HG03045 (cell line): Measurements from ENCODE around the gene FAM32A.

Experiments used
- ATAC-seq: cut with Tn5 transposase; IDR thresholded peaks from one replicate; pipeline ENCODE4 v1.9.1; 2021; ENCODE audit warnings: mild to moderate bottlenecking, moderate library complexity; ENCODE audit not compliant: unreplicated experiment

FAM32A gene

GRCh38 chr19:16185123-16185767 lies at the start of gene FAM32A:
Gene FAM32A, plus strand, starts transcription at chr19:16185410. Its CDS starts 33 bp downstream, at chr19:16185443.
- ATAC-seq = peak; percentile 90

DNA sequence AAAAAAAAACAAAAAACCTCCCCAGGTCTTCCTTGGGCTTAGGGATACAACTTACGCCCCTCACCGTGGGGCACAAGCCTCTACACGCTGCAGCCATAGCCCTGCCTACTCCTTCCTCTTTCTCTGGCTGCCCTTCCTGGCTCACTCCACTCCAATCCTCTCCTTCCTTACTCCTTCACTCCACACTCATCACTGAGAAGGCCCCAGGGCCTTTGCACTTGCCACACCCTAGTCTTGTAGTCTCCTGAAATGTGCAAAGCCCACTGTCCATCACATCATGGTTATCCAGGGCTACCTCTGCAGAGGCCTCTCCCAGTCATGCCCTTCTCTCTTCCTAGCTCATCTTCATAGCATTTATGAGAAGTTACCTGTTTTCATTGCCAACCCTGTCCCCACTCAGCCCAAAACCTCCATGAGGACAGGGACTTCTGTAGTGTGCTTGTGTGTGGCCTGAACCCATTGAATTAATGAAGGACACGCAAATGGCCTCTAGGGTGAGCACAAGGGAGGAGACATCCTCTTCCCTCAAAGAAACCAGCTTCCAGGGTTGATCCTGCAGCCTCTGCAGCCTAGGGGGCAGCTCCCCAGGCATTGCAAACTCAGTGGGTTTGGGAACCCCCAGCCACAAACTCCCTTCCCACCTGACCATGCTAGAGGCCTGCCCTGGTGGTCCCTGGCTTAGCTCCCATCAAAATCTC lies 49.6 kb upstream of the FAM32A start:
- ATAC-seq = no peak

GRCh38 chr19:16136185-16136999 lies 48.8 kb upstream of the FAM32A start:
- ATAC-seq = no peak

GRCh38 chr19:16139752-16140151 lies 45.5 kb upstream of the FAM32A start:
- no peak for ATAC-seq

GRCh38 chr19:16141043-16141442 lies 44.2 kb upstream of the FAM32A start:
- peak; percentile 35 for ATAC-seq

DNA sequence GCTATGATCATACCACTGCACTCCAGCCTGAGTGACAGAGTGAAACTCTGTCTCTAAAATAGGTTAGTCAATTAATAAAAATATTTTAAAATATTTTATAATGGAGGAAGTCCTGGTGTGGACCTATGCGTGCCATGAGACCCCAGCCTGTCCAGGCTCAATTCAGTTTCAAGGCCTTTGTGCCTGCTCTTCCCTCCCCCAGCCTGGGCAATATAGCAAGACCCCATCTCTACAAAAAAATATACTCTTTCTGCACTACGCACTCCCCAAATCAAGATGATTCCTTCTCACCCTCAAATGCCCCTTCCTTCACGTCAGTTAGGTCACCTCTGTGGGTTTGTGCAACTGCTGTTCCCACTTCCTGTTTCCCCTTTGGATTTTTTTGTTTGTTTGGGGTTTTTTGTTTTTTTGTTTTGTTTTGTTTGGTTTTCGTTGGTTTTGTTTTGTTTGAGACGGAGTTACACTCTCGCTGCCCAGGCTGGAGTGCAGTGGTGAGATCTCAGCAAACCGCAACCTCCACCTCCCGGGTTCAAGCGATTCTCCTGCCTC lies 43.1 kb upstream of the FAM32A start:
- no peak for ATAC-seq

DNA sequence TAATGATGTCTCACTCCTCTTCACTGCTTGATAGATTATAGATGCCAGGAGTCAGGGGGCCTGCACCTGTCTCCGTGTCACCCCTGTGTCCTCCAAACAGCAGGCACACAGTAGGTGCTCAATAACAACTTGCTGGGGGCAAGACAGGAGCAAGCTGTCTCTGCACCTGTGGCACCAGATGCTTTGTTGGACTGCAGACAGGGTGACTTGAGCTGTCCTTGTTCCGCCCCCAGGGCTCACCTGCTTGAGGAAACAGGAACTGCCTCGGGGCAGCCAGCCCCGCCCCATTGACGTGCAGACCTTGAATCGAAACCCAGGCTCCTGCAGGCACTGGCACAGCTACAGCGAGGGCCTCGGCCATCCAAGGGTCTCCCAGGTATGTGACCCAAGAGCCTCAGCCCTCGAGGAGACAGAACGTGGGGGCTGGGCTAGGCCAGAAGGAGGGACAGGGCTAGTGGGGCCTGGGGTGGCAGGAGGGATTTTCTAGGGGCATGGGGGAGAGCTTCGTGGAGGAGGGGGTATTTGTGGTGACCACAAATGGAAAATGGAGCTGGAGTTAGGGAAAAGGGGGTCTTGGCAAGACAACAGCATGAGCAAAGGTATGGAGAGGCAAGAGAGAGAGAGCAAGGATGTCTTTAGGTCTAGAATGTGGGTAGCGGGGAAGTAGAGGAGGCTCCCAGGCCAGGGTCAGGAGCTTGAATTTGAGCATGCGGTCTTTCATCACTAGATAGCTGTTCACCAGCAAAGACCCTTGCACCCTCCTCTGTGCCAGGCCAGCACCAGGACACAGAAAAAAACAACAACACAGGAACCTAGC lies 41.6 kb upstream of the FAM32A start, which contains the start of gene HSH2D:
HSH2D (plus strand) TSS at position 287 of the 817 bp plus-strand sequence. CDS start 5,066 bp downstream, outside the sequence.
- peak; percentile 51 for ATAC-seq

GRCh38 chr19:16144216-16144581 lies 41.0 kb upstream of the FAM32A start:
- no peak for ATAC-seq

- ATAC-seq = no peak
These were observed 39.1 kb upstream of the FAM32A start for GRCh38 chr19:16146112-16146511.

GRCh38 chr19:16148443-16149229 lies 36.6 kb upstream of the FAM32A start:
- ATAC-seq = no peak

DNA sequence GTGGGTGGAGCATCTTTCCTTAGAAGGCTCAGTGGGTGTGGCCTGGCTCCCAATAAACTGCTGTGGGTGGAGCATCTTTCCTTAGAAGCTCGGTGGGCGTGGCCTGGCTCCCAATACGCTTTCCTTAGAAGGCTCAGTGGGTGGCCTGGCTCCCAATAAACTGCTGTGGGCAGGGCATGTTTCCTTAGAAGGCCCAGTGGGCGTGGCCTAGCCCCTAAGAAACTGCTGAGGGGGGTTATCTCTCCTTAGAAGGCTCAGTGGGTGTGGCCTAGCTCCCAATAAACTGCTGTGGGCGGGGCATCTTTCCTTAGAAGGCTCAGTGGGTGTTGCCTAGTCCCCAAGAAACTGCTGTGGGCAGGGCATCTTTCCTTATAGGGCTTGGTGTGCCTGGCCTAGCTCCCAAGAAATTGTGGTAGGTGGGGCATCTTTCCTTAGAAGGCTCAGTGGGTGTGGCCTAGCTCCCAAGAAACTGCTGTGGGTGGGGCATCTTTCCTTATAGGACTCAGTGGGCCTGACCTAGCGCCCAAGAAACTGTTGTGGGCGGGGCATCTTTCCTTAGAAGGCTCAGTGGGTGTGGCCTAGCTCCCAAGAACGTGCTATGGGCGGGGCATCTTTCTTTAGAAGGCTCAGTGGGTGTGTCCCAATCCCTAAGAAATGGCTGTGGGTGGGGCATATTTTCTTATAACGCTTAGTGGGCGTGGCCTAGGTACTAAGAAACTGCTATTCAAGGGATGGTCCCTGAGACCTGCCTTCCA lies 31.5 kb upstream of the FAM32A start:
- no peak for ATAC-seq

- ATAC-seq = no peak
These were observed 30.7 kb upstream of the FAM32A start for GRCh38 chr19:16154557-16154956.

DNA sequence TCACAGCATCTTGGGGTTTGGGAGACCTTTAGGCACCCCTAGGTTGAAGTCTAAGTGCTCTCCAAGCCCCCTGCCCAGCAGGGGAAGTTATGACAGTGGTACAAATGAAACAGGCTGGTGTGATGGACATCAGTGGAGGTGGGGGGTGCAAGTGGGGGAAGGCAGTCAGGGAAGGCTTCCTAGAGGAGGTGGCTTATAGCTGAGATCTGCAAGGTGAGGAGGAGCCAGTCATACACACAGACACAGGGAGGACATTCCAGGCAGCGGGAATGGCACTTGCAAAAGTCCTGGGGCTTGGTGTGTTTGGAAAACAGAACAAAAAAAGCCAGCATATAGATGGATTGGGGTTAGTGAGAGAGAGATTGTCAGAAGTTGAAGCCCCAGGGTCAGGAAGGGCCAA lies 30.1 kb upstream of the FAM32A start:
- ATAC-seq = no peak

- no peak for ATAC-seq
These were observed 28.3 kb upstream of the FAM32A start for GRCh38 chr19:16156904-16157303.

DNA sequence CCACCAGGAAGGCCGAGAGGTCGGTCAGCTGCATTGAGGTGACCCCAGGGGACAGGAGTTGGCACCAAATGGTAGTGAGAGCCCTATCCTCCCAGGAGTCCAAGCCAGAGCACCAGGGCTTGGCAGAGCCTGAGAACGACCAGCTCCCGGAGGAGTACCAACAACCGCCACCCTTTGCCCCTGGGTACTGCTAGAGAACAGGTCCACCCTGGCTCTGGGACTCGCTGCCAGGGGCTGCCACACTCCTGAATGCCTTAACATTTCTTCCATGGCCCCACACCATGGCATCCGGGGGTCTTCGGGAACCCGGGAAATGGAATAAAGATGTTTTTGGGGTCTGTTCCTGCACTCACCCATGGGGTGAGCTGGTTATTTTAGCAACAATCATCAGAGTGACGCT lies 27.6 kb upstream of the FAM32A start:
- no peak for ATAC-seq

GRCh38 chr19:16159655-16160054 lies 25.6 kb upstream of the FAM32A start:
- no peak for ATAC-seq

- no peak for ATAC-seq
These were observed 24.7 kb upstream of the FAM32A start for GRCh38 chr19:16160445-16160942.

DNA sequence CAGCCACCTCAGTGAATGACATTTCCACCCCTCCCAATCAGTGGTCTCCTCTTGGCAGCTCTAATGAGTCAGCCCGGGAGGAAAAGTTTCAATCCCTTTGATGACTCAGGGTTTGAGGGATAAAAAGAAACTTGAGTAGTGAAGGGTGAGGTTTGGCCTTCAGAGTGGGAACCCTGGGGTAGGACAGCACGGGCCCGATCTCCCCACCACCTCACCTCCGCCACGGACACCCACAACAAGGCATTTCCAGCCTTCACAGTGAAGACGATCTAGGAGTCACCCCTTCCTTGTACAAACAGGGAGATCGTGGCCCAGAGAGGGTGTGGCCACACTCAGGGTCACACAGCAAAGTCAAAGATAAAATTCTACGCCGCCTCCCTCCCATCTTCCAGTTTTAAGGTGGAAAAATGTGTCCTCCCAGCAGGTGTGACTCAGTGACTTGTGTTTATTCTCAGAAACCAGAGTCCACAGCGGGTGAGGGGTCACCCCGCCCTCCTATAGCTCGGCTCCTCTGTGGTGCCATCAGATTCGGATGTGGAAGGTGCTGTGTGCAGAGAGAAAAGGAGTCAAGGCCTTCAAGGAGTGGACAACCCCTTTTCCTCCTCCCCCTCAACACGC lies 24.2 kb upstream of the FAM32A start:
- no peak for ATAC-seq
